ENCODE data around the gene ATP10B.

DNA sequence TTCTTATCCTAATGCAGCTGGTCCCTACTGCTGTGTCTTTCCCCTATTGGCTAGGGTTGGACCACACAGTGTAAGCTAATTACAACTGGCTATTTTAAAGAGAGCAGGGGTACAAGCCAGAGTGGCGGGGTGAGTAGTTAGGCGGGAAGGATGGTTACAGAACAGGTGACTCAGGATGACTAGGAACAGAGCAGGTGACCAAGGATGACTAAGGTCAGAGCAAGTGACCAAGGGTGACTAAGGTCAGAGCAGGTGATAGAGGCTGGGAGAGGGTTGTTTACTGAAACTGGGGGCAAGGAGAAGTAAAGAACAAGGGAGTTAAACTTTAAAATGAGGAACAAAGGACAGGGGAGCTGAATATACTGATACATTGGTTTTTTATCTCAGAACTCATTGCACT lies 304.9 kb downstream of the ATP10B start:
- TF ChIP-seq, protein P1, sequence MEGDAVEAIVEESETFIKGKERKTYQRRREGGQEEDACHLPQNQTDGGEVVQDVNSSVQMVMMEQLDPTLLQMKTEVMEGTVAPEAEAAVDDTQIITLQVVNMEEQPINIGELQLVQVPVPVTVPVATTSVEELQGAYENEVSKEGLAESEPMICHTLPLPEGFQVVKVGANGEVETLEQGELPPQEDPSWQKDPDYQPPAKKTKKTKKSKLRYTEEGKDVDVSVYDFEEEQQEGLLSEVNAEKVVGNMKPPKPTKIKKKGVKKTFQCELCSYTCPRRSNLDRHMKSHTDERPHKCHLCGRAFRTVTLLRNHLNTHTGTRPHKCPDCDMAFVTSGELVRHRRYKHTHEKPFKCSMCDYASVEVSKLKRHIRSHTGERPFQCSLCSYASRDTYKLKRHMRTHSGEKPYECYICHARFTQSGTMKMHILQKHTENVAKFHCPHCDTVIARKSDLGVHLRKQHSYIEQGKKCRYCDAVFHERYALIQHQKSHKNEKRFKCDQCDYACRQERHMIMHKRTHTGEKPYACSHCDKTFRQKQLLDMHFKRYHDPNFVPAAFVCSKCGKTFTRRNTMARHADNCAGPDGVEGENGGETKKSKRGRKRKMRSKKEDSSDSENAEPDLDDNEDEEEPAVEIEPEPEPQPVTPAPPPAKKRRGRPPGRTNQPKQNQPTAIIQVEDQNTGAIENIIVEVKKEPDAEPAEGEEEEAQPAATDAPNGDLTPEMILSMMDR (IDR thresholded peaks at IDR 0.05), result no peak
- TF ChIP-seq POLR2A (IDR thresholded peaks at IDR 0.05), result no peak
